ENCODE data around the gene DDX60.

DNA sequence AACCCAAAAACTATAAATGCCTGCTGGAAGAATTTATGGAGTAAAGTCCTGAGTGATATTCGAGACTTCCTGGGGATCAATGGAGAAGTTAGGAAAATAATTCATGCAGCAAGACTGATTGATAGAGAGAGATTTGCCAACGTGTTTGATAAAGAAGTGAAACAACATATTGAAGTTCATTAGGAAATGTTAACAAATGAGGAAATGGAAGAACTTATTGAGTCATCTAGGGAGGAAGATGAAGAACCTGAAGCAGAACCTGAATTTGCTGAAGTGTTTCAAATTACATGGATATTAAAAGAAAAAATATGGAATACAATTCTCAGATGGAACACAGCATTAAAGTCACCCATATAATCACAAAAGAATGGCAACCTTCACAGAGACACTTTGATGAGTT lies 39.0 kb downstream of the DDX60 start:
- TF ChIP-seq, protein P1, sequence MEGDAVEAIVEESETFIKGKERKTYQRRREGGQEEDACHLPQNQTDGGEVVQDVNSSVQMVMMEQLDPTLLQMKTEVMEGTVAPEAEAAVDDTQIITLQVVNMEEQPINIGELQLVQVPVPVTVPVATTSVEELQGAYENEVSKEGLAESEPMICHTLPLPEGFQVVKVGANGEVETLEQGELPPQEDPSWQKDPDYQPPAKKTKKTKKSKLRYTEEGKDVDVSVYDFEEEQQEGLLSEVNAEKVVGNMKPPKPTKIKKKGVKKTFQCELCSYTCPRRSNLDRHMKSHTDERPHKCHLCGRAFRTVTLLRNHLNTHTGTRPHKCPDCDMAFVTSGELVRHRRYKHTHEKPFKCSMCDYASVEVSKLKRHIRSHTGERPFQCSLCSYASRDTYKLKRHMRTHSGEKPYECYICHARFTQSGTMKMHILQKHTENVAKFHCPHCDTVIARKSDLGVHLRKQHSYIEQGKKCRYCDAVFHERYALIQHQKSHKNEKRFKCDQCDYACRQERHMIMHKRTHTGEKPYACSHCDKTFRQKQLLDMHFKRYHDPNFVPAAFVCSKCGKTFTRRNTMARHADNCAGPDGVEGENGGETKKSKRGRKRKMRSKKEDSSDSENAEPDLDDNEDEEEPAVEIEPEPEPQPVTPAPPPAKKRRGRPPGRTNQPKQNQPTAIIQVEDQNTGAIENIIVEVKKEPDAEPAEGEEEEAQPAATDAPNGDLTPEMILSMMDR (IDR thresholded peaks at IDR 0.05; ENCODE audit: extremely low read depth in 1 of 2, insufficient read depth in 1 of 2, low read depth in 1 of 2, low read length in 2 of 2) = no peak
- TF ChIP-seq MYC (IDR thresholded peaks at IDR 0.05; ENCODE audit: low read depth, low read length) (no peak), POLR2A (IDR thresholded peaks at IDR 0.05; ENCODE audit: low read depth, low read length) (no peak), POLR2AphosphoS5 (IDR thresholded peaks at IDR 0.05; ENCODE audit: insufficient read depth, low read depth, low read length) (no peak), EZH2 (IDR thresholded peaks at IDR 0.05; ENCODE audit: borderline replicate concordance, low read depth, low read length, severe bottlenecking) (no peak), JUN (IDR thresholded peaks at IDR 0.05; ENCODE audit: borderline replicate concordance, insufficient read depth, insufficient read length, low read depth) (no peak), GATA2 (IDR thresholded peaks at IDR 0.05; ENCODE audit: insufficient read depth, insufficient read length, low read depth, low read length) (no peak)
- TF ChIP-seq, protein P2, sequence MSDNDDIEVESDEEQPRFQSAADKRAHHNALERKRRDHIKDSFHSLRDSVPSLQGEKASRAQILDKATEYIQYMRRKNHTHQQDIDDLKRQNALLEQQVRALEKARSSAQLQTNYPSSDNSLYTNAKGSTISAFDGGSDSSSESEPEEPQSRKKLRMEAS (IDR thresholded peaks at IDR 0.05; ENCODE audit: insufficient read depth, insufficient read length) = no peak

Measured in endothelial cell of umbilical vein (primary cell).